Neural progenitor cell (in vitro differentiated cells): ENCODE measurements around the gene TRMT61B. TPM values are rescaled to one million over a fixed set of nuclear protein-coding genes. Genes with fewer than 3 reads are reported as not detected.

Experiments
- DNase-seq: peaks from one replicate; pipeline ENCODE4 v3.0.0-alpha.2; 2016; ENCODE audit warnings: low spot score
- H2AFZ ChIP-seq: fragments of 200-600 bp; sonication (generic); replicated peaks from 2 replicates; pipeline ENCODE4 v1.6.1; 2016; ENCODE audit warnings: antibody characterized with exemption
- H3F3A ChIP-seq: fragments of 200-600 bp; sonication (generic); 2 replicates; pipeline ENCODE4 v1.6.1; 2016; ENCODE audit warnings: antibody characterized with exemption, low read depth
- H3K27ac ChIP-seq: fragments of 200-600 bp; sonication (generic); 2 replicates; pipeline ENCODE4 v1.5.1; 2016; ENCODE audit warnings: mild to moderate bottlenecking
- H3K27me3 ChIP-seq: fragments of 200-600 bp; sonication (generic); 2 replicates; pipeline ENCODE4 v1.6.1; 2016; ENCODE audit warnings: mild to moderate bottlenecking, moderate library complexity
- H3K36me3 ChIP-seq: fragments of 200-600 bp; sonication (generic); 2 replicates; pipeline ENCODE4 v1.5.1; 2016
- H3K4me1 ChIP-seq: fragments of 200-600 bp; sonication (generic); 2 replicates; pipeline ENCODE4 v1.6.1; 2016; ENCODE audit warnings: mixed run types
- H3K4me2 ChIP-seq: fragments of 200-600 bp; sonication (generic); 2 replicates; pipeline ENCODE4 v1.6.1; 2016
- H3K4me3 ChIP-seq: fragments of 200-600 bp; sonication (generic); 2 replicates; pipeline ENCODE4 v1.5.1; 2016
- H3K79me2 ChIP-seq: fragments of 200-600 bp; sonication (generic); 2 replicates; pipeline ENCODE4 v1.6.1; 2016; ENCODE audit warnings: low read depth
- H3K9ac ChIP-seq: fragments of 200-600 bp; sonication (generic); 2 replicates; pipeline ENCODE4 v1.6.1; 2016
- H3K9me3 ChIP-seq: fragments of 200-600 bp; sonication (generic); 2 replicates; pipeline ENCODE4 v1.5.1; 2016; ENCODE audit warnings: low read depth
- H4K20me1 ChIP-seq: fragments of 200-600 bp; sonication (generic); 2 replicates; pipeline ENCODE4 v1.6.1; 2016; ENCODE audit warnings: low read depth
- H3K27ac Mint-ChIP-seq: 3 replicates; pipeline ENCODE4 v1.8.0; 2021; ENCODE audit warnings: mixed read lengths
- H3K27me3 Mint-ChIP-seq: 2 replicates; pipeline ENCODE4 v1.8.0; 2022; ENCODE audit warnings: low read depth, mild to moderate bottlenecking, inconsistent platforms, moderate library complexity, mixed read lengths; ENCODE audit not compliant: insufficient read depth
- H3K36me3 Mint-ChIP-seq: 3 replicates; pipeline ENCODE4 v1.8.0; 2021; ENCODE audit warnings: mixed read lengths
- H3K4me1 Mint-ChIP-seq: 3 replicates; pipeline ENCODE4 v1.8.0; 2021; ENCODE audit warnings: mixed read lengths
- H3K4me3 Mint-ChIP-seq: 3 replicates; pipeline ENCODE4 v1.8.0; 2021; ENCODE audit warnings: mild to moderate bottlenecking, moderate library complexity, mixed read lengths
- H3K9me3 Mint-ChIP-seq: 3 replicates; pipeline ENCODE4 v1.8.0; 2020; ENCODE audit warnings: mixed read lengths
- CTCF ChIP-seq: fragments of 200-600 bp; sonication (generic); IDR thresholded peaks from 2 replicates; pipeline ENCODE4 v1.5.1; 2017; ENCODE audit warnings: antibody characterized with exemption, mild to moderate bottlenecking
- EZH2 ChIP-seq: fragments of 200-600 bp; sonication (generic); IDR thresholded peaks from 2 replicates; pipeline ENCODE4 v1.6.1; 2017; ENCODE audit warnings: antibody characterized with exemption, mild to moderate bottlenecking, moderate library complexity
- EZH2phosphoT487 ChIP-seq: fragments of 200-600 bp; sonication (generic); IDR thresholded peaks from 2 replicates; pipeline ENCODE4 v1.6.1; 2017; ENCODE audit warnings: antibody characterized with exemption
- total RNA-seq: library from RNA; depleted of rRNA; stranded (reverse); fragments of >200 nt; gene quantifications from 2 replicates; pipeline ENCODE4 v1.2.3, GENCODE V29; 2015; ENCODE audit warnings: low replicate concordance

TRMT61B gene
- total RNA-seq, 1 donor from 2014 or later, result 23.9 TPM

GRCh38 chr2:28818053-28818452 is 52.1 kb downstream of the TRMT61B start:
- no peak for DNase-seq
- Histone ChIP-seq H3K9ac (no peak overlapping the region), H3K27ac (no peak overlapping the region), H3K4me3 (no peak overlapping the region), H3K27me3 (no peaks in the 10 kb centered on the region), H3K9me3 (no peaks in the 10 kb centered on the region), H3K36me3 (no peaks in the 10 kb centered on the region), H3F3A (no peaks in the 10 kb centered on the region), H3K4me1 (no peaks in the 10 kb centered on the region), H3K79me2 (no peaks in the 10 kb centered on the region), H4K20me1 (no peaks in the 10 kb centered on the region), H3K4me2 (no peak overlapping the region), H2AFZ (no peak overlapping the region)
- H3K27ac Mint-ChIP-seq, result no peak overlapping the region
- H3K36me3 Mint-ChIP-seq, result no peaks in the 10 kb centered on the region
- no peak for TF ChIP-seq EZH2
- TF ChIP-seq CTCF, result no peak
- TF ChIP-seq EZH2phosphoT487, result no peak
- no peaks in the 10 kb centered on the region for H3K9me3 Mint-ChIP-seq
- H3K27me3 Mint-ChIP-seq, result no peaks in the 10 kb centered on the region
- H3K4me3 Mint-ChIP-seq, result no peak overlapping the region
- no peaks in the 10 kb centered on the region for H3K4me1 Mint-ChIP-seq

- Histone ChIP-seq H3K36me3 (no peaks in the 10 kb centered on the region), H3K27me3 (peaks cover 30% of the 10 kb centered on the region), H2AFZ (peak within 1 kb of the TSS; percentile 76), H3K9ac (no peak within 1 kb of the TSS), H3K27ac (no peak within 1 kb of the TSS), H3K79me2 (no peaks in the 10 kb centered on the region), H3K4me3 (peak within 1 kb of the TSS; percentile 47), H3K9me3 (no peaks in the 10 kb centered on the region), H3K4me1 (peaks cover 4% of the 10 kb centered on the region), H3K4me2 (peak within 1 kb of the TSS; percentile 74), H4K20me1 (no peaks in the 10 kb centered on the region), H3F3A (peaks cover 28% of the 10 kb centered on the region)
- TF ChIP-seq EZH2phosphoT487 (peak; percentile 56), CTCF (peak; percentile 4), EZH2 (peak; percentile 76)
- Mint-ChIP-seq H3K9me3 (peaks cover 2% of the 10 kb centered on the region), H3K36me3 (peaks cover 11% of the 10 kb centered on the region), H3K27me3 (peaks cover 5% of the 10 kb centered on the region), H3K27ac (peak within 1 kb of the TSS; percentile 74), H3K4me1 (peaks cover 10% of the 10 kb centered on the region), H3K4me3 (peak within 1 kb of the TSS; percentile 80)
- peak; percentile 91 for DNase-seq
These were observed 59.5 kb downstream of the TRMT61B start, which contains the start of gene SPDYA for GRCh38 chr2:28810384-28811285. Gene SPDYA (plus strand): TSS chr2:28810834. CDS start chr2:28816015, 5,181 bp downstream.

- DNase-seq, result no peak
- H3K79me2 ChIP-seq, result no peaks in the 10 kb centered on the region
- peak overlapping the region; percentile 80 for H3K4me3 Mint-ChIP-seq
- peaks cover 28% of the 10 kb centered on the region for H3F3A ChIP-seq
- no peak overlapping the region for H3K9ac ChIP-seq
- peaks cover 5% of the 10 kb centered on the region for H3K27me3 Mint-ChIP-seq
- peak overlapping the region; percentile 74 for H3K4me2 ChIP-seq
- H3K27ac Mint-ChIP-seq, result peak overlapping the region; percentile 74
- H3K36me3 ChIP-seq, result no peaks in the 10 kb centered on the region
- H2AFZ ChIP-seq, result no peak overlapping the region
- H3K4me1 ChIP-seq, result peaks cover 4% of the 10 kb centered on the region
- TF ChIP-seq CTCF (no peak), EZH2 (no peak), EZH2phosphoT487 (no peak)
- H3K36me3 Mint-ChIP-seq, result peaks cover 12% of the 10 kb centered on the region
- peaks cover 10% of the 10 kb centered on the region for H3K4me1 Mint-ChIP-seq
- H3K9me3 Mint-ChIP-seq, result peaks cover 2% of the 10 kb centered on the region
- no peak overlapping the region for H3K27ac ChIP-seq
- H3K9me3 ChIP-seq, result no peaks in the 10 kb centered on the region
- peaks cover 30% of the 10 kb centered on the region for H3K27me3 ChIP-seq
- no peaks in the 10 kb centered on the region for H4K20me1 ChIP-seq
- peak overlapping the region; percentile 47 for H3K4me3 ChIP-seq
These were observed 60.2 kb downstream of the TRMT61B start for GRCh38 chr2:28809927-28810326.
